Measurements from ENCODE around the gene ADGRF3. TPM values are rescaled to one million over a fixed set of nuclear protein-coding genes. Genes with fewer than 3 reads are reported as not detected.

ADGRF3 gene
- total and polyA plus RNA-seq, 2 donors: 0.08 to 0.37 TPM

GRCh38 chr2:26298638-26299393, 47.8 kb downstream of the ADGRF3 start:
- Histone ChIP-seq H3K36me3 (ENCODE audit: insufficient read depth) (no peaks in the 10 kb centered on the region), H3K27ac (ENCODE audit: low read depth) (peak overlapping the region; percentile 60), H3K4me1 (ENCODE audit: insufficient read depth) (no peaks in the 10 kb centered on the region), H3K4me3 (ENCODE audit: low read depth, low read length) (peak overlapping the region; percentile 60)
- DNase-seq (ENCODE audit: extremely low spot score): no peak
- 3% methylated on average over 30 of the region's 30 CpGs for WGBS

GRCh38 chr2:26298286-26298637, 48.3 kb downstream of the ADGRF3 start:
- Histone ChIP-seq H3K4me1 (ENCODE audit: insufficient read depth) (no peaks in the 10 kb centered on the region), H3K4me3 (ENCODE audit: low read depth, low read length) (no peak overlapping the region), H3K27ac (ENCODE audit: low read depth) (peak overlapping the region; percentile 60), H3K36me3 (ENCODE audit: insufficient read depth) (no peaks in the 10 kb centered on the region)
- no peak for DNase-seq (ENCODE audit: extremely low spot score)
- WGBS: 30% methylated on average over 17 of the region's 17 CpGs

- H3K4me1 ChIP-seq (ENCODE audit: insufficient read depth): no peaks in the 10 kb centered on the region
- H3K27ac ChIP-seq (ENCODE audit: low read depth): no peak overlapping the region
- DNase-seq (ENCODE audit: extremely low spot score): no peak
- no peak overlapping the region for H3K4me3 ChIP-seq (ENCODE audit: low read depth, low read length)
- no peaks in the 10 kb centered on the region for H3K36me3 ChIP-seq (ENCODE audit: insufficient read depth)
- WGBS: 89% methylated on average over 3 of the region's 3 CpGs
These were observed 49.5 kb downstream of the ADGRF3 start for GRCh38 chr2:26297061-26297460.

- Histone ChIP-seq H3K4me3 (ENCODE audit: low read depth, low read length) (no peak overlapping the region), H3K4me1 (ENCODE audit: insufficient read depth) (no peaks in the 10 kb centered on the region), H3K36me3 (ENCODE audit: insufficient read depth) (no peaks in the 10 kb centered on the region), H3K27ac (ENCODE audit: low read depth) (no peak overlapping the region)
- DNase-seq (ENCODE audit: extremely low spot score): no peak
- WGBS: 79% methylated on average over 1 of the region's 1 CpG
These were observed 51.1 kb downstream of the ADGRF3 start for GRCh38 chr2:26295511-26295910.

- 56% methylated on average over 6 of the region's 6 CpGs for WGBS
- H3K4me1 ChIP-seq (ENCODE audit: insufficient read depth): no peaks in the 10 kb centered on the region
- H3K36me3 ChIP-seq (ENCODE audit: insufficient read depth): peaks cover 2% of the 10 kb centered on the region
- DNase-seq (ENCODE audit: extremely low spot score): no peak
- no peak overlapping the region for H3K27ac ChIP-seq (ENCODE audit: low read depth)
- no peak overlapping the region for H3K4me3 ChIP-seq (ENCODE audit: low read depth, low read length)
These were observed 53.9 kb downstream of the ADGRF3 start for GRCh38 chr2:26292646-26293045.

GRCh38 chr2:26290001-26290400, 56.6 kb downstream of the ADGRF3 start:
- no peak for DNase-seq (ENCODE audit: extremely low spot score)
- no peak overlapping the region for H3K27ac ChIP-seq (ENCODE audit: low read depth)
- 69% methylated on average over 1 of the region's 1 CpG for WGBS
- peaks cover 4% of the 10 kb centered on the region for H3K36me3 ChIP-seq (ENCODE audit: insufficient read depth)
- H3K4me3 ChIP-seq (ENCODE audit: low read depth, low read length): no peak overlapping the region
- H3K4me1 ChIP-seq (ENCODE audit: insufficient read depth): no peaks in the 10 kb centered on the region

- DNase-seq (ENCODE audit: extremely low spot score): no peak
- 97% methylated on average over 3 of the region's 3 CpGs for WGBS
- Histone ChIP-seq H3K4me3 (ENCODE audit: low read depth, low read length) (no peak overlapping the region), H3K36me3 (ENCODE audit: insufficient read depth) (peaks cover 6% of the 10 kb centered on the region), H3K27ac (ENCODE audit: low read depth) (no peak overlapping the region), H3K4me1 (ENCODE audit: insufficient read depth) (no peaks in the 10 kb centered on the region)
These were observed 60.7 kb downstream of the ADGRF3 start for GRCh38 chr2:26285931-26286330.

- no peak overlapping the region for H3K4me3 ChIP-seq (ENCODE audit: low read depth, low read length)
- peaks cover 4% of the 10 kb centered on the region for H3K36me3 ChIP-seq (ENCODE audit: insufficient read depth)
- H3K27ac ChIP-seq (ENCODE audit: low read depth): no peak overlapping the region
- 87% methylated on average over 3 of the region's 3 CpGs for WGBS
- no peak for DNase-seq (ENCODE audit: extremely low spot score)
- no peaks in the 10 kb centered on the region for H3K4me1 ChIP-seq (ENCODE audit: insufficient read depth)
These were observed 62.5 kb downstream of the ADGRF3 start for GRCh38 chr2:26284132-26284531.

GRCh38 chr2:26283606-26284005, 63.0 kb downstream of the ADGRF3 start:
- WGBS: 88% methylated on average over 2 of the region's 2 CpGs
- DNase-seq (ENCODE audit: extremely low spot score): no peak
- no peaks in the 10 kb centered on the region for H3K4me1 ChIP-seq (ENCODE audit: insufficient read depth)
- peaks cover 4% of the 10 kb centered on the region for H3K36me3 ChIP-seq (ENCODE audit: insufficient read depth)
- H3K4me3 ChIP-seq (ENCODE audit: low read depth, low read length): no peak overlapping the region
- no peak overlapping the region for H3K27ac ChIP-seq (ENCODE audit: low read depth)

- no peak overlapping the region for H3K27ac ChIP-seq (ENCODE audit: low read depth)
- no peak overlapping the region for H3K4me3 ChIP-seq (ENCODE audit: low read depth, low read length)
- no peaks in the 10 kb centered on the region for H3K4me1 ChIP-seq (ENCODE audit: insufficient read depth)
- DNase-seq (ENCODE audit: extremely low spot score): no peak
- 89% methylated on average over 2 of the region's 2 CpGs for WGBS
- peaks cover 4% of the 10 kb centered on the region for H3K36me3 ChIP-seq (ENCODE audit: insufficient read depth)
These were observed 65.4 kb downstream of the ADGRF3 start for GRCh38 chr2:26281226-26281625.

GRCh38 chr2:26279886-26280285, 66.7 kb downstream of the ADGRF3 start:
- Histone ChIP-seq H3K27ac (ENCODE audit: low read depth) (no peak overlapping the region), H3K4me1 (ENCODE audit: insufficient read depth) (no peaks in the 10 kb centered on the region), H3K4me3 (ENCODE audit: low read depth, low read length) (no peak overlapping the region), H3K36me3 (ENCODE audit: insufficient read depth) (peaks cover 4% of the 10 kb centered on the region)
- 93% methylated on average over 3 of the region's 3 CpGs for WGBS
- DNase-seq (ENCODE audit: extremely low spot score): no peak

- peaks cover 2% of the 10 kb centered on the region for H3K36me3 ChIP-seq (ENCODE audit: insufficient read depth)
- H3K27ac ChIP-seq (ENCODE audit: low read depth): no peak overlapping the region
- DNase-seq (ENCODE audit: extremely low spot score): no peak
- WGBS: 83% methylated on average over 4 of the region's 4 CpGs
- no peaks in the 10 kb centered on the region for H3K4me1 ChIP-seq (ENCODE audit: insufficient read depth)
- H3K4me3 ChIP-seq (ENCODE audit: low read depth, low read length): no peak overlapping the region
These were observed 69.9 kb downstream of the ADGRF3 start for GRCh38 chr2:26276484-26277227.

GRCh38 chr2:26274058-26274613, 72.5 kb downstream of the ADGRF3 start:
- peaks cover 2% of the 10 kb centered on the region for H3K36me3 ChIP-seq (ENCODE audit: insufficient read depth)
- 49% methylated on average over 5 of the region's 5 CpGs for WGBS
- peak; percentile 39 for DNase-seq (ENCODE audit: extremely low spot score)
- H3K4me3 ChIP-seq (ENCODE audit: low read depth, low read length): no peak overlapping the region
- peak overlapping the region; percentile 45 for H3K27ac ChIP-seq (ENCODE audit: low read depth)
- H3K4me1 ChIP-seq (ENCODE audit: insufficient read depth): no peaks in the 10 kb centered on the region

- Histone ChIP-seq H3K4me1 (ENCODE audit: insufficient read depth) (no peaks in the 10 kb centered on the region), H3K27ac (ENCODE audit: low read depth) (no peak overlapping the region), H3K4me3 (ENCODE audit: low read depth, low read length) (no peak overlapping the region), H3K36me3 (ENCODE audit: insufficient read depth) (peaks cover 2% of the 10 kb centered on the region)
- WGBS: 78% methylated on average over 2 of the region's 2 CpGs
- DNase-seq (ENCODE audit: extremely low spot score): no peak
These were observed 73.1 kb downstream of the ADGRF3 start for GRCh38 chr2:26273501-26273900.
